Measurements from ENCODE around the gene NUTF2.

NUTF2 gene

DNA sequence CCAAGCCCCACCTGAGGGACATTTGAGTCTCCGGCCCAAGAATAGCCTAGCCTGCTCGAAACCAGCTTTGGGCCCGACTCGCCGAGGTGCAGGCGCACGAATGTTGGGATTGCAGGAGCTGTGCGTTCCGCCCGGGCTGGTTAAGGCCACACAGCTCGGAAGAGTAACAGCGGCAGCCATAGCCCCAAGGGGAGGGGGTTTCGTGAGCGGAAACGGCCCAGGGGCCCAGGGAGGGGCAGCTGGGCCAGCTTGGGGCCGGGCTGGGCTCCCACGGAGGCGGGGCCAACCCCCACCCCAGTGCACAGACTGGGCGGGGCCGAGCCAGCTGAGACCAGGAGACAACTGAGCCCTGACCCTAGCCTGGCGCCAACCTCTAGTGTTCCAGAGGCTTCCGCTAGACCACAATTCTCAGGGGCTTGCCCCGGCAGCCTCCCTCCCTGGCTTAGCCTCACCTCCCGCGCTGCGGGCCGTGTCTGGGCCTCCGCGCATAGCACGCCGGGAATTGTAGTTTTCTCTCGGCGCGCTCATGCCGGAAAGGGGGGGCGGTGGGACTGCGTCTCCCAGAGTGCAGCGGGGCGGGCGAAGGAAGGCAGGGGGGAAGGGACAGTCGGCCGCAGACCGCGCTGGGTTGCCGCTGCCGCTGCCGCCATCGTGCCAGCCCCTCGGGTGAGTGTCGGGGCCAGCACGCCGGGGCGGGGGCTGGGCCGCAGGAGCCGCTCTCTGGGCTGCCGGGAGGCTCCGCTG lies at the start of gene NUTF2:
NUTF2 (plus strand) TSS at position 614 of the 744 bp plus-strand sequence. CDS start 18,198 bp downstream, outside the sequence.
- Mint-ChIP-seq H3K4me3 (peak within 1 kb of the TSS; percentile 84), H3K27ac (peak within 1 kb of the TSS; percentile 88), H3K27me3 (no peaks in the 10 kb centered on the region), H3K9me3 (no peaks in the 10 kb centered on the region), H3K36me3 (ENCODE audit: low read depth) (peaks cover 36% of the 10 kb centered on the region), H3K4me1 (ENCODE audit: low read depth) (peaks cover 61% of the 10 kb centered on the region)
- intact Hi-C loops (cut with micrococcal nuclease): loop anchor here (1.0 to 2.0 kb wide), 2 partner anchors 26 to 40 kb away; partner anchors contain the start of genes EDC4, RANBP10 and TSNAXIP1

DNA sequence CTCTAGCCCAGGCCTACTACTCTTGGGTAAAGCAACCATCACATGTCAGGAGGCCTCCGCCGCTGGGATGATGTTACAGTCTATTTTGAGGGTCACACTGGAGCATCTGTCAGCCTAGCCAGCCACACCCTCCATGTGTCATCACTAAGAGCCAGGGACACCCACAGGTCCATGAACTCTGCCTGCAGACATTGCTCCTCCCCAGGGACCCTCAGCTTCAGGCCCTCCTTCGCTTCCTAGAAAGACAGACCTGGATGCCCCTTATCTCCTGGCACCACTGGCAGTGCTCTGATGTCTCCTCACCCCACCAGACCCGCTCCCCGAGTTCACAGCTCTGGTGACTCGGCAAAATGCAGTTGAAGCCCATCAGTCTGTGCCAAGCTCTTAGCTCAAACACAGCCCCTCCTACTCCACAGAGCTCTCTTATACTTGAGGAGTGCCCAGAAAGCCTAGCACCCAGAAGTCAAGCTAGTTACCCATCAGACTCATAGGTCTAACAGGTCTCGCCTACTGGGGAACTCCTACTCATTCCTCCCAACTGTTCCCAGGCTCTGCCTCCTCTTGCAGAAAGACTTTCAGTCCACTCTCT lies 46.3 kb upstream of the NUTF2 start:
- no peaks in the 10 kb centered on the region for H3K27me3 Mint-ChIP-seq
- peaks cover 77% of the 10 kb centered on the region for H3K36me3 Mint-ChIP-seq (ENCODE audit: low read depth)
- no peak overlapping the region for H3K27ac Mint-ChIP-seq
- intact Hi-C loops (cut with micrococcal nuclease): no loop called here
- H3K9me3 Mint-ChIP-seq: no peaks in the 10 kb centered on the region
- H3K4me3 Mint-ChIP-seq: no peak overlapping the region
- H3K4me1 Mint-ChIP-seq (ENCODE audit: low read depth): peaks cover 33% of the 10 kb centered on the region

DNA sequence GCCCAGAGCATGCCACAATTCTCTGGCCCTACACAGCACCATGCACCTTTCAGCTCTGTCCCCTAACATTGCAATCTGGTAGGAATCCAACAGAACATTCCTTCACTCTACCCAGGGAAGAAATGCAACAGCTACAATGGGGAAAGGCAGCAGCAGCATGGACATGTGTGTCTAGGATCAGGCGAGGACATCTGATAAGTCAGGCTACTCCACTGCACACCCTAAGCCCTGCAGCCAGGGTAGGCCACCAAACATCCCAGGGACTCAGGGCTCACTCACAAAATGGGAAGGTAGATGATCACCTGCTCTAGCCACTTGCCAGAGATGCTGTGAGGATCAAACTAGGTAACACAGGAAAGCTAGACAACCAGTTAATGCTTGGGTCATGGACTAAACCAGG lies 45.5 kb upstream of the NUTF2 start:
- Mint-ChIP-seq H3K27ac (no peak overlapping the region), H3K36me3 (ENCODE audit: low read depth) (peaks cover 77% of the 10 kb centered on the region), H3K4me3 (no peak overlapping the region), H3K27me3 (no peaks in the 10 kb centered on the region), H3K9me3 (no peaks in the 10 kb centered on the region), H3K4me1 (ENCODE audit: low read depth) (peaks cover 38% of the 10 kb centered on the region)
- intact Hi-C loops (cut with micrococcal nuclease): no loop called here

DNA sequence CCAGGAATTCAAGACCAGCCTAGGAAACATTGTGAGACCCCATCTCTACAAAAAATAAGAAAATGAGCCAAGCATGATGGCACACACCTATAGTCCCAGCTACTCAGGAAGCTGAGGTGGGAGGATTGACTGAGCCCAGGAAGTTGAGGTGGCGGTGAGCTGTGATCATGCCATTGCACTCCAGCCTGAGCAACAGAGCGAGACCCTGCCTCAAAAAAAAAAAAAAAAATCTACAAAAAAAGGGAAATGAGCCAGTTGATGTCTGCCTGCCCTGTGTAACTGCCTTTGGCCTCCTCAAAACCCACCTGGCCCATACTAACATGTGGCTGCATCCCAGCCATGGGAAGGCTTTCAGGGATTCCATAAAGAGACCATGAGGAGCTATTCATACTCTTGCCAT lies 44.9 kb upstream of the NUTF2 start:
- no peak overlapping the region for H3K4me3 Mint-ChIP-seq
- intact Hi-C loops (cut with micrococcal nuclease): no loop called here
- H3K36me3 Mint-ChIP-seq (ENCODE audit: low read depth): peaks cover 81% of the 10 kb centered on the region
- no peaks in the 10 kb centered on the region for H3K9me3 Mint-ChIP-seq
- no peak overlapping the region for H3K27ac Mint-ChIP-seq
- H3K4me1 Mint-ChIP-seq (ENCODE audit: low read depth): peaks cover 40% of the 10 kb centered on the region
- H3K27me3 Mint-ChIP-seq: no peaks in the 10 kb centered on the region

DNA sequence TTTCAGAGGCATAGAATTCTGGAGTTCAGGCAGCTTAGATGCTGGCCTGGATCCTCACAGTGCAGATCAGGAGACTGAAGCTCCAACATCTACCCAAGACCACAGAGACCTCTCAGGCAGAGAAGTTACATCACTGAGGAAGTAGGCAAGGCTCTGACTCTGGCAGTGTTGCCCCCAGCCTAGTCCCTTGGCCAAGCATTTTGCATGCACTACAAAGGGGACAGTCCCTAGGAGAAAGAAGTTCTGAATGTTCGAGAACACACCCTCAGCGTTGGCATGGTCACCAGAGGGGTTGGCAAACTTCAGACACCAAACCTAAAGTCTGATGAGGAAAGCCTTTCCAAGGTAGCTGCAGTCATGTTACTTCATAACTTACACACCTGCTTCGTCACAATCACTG lies 42.8 kb upstream of the NUTF2 start:
- Mint-ChIP-seq H3K9me3 (no peaks in the 10 kb centered on the region), H3K27ac (no peak overlapping the region), H3K36me3 (ENCODE audit: low read depth) (peaks cover 65% of the 10 kb centered on the region), H3K27me3 (no peaks in the 10 kb centered on the region), H3K4me1 (ENCODE audit: low read depth) (peaks cover 43% of the 10 kb centered on the region), H3K4me3 (no peak overlapping the region)
- intact Hi-C loops (cut with micrococcal nuclease): no loop called here

DNA sequence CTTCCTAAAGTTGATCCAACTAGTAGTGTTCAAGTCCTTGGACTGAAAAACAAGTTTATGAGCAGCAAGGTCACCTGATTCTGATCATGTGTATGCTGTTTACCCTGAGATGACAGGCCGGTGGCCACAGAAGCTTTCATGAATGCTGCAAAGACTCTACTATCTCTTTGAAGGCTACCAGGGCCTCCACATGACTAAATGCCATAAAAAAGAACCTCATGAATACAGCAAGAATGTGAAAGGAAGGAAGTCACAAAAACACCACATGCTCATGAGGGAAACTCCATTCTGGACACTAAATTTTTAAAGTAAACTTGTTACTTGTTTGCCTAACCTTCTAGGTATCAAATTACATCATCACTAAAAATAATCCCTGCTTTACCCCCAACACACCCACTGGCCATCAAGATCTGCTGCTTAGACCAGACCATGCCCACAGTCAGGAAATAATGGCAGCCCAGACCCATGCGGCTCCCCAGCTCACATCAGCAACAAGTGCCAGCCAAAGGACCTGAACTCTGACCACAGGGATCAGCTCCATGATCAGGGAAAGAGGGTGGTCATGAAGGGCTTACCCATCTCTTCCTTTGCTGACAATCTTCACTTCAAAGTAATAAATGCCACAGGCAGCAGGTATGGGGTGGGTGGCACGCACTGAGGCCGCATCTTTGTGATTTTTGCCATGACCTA lies 41.7 kb upstream of the NUTF2 start:
- Mint-ChIP-seq H3K27ac (peak overlapping the region; percentile 88), H3K27me3 (no peaks in the 10 kb centered on the region), H3K4me3 (peak overlapping the region; percentile 94), H3K4me1 (ENCODE audit: low read depth) (peaks cover 43% of the 10 kb centered on the region), H3K9me3 (no peaks in the 10 kb centered on the region), H3K36me3 (ENCODE audit: low read depth) (peaks cover 54% of the 10 kb centered on the region)
- intact Hi-C loops (cut with micrococcal nuclease): loop anchor here (5.0 kb wide), 1 partner anchor 282 kb away; the partner anchor contains the start of gene NFATC3

DNA sequence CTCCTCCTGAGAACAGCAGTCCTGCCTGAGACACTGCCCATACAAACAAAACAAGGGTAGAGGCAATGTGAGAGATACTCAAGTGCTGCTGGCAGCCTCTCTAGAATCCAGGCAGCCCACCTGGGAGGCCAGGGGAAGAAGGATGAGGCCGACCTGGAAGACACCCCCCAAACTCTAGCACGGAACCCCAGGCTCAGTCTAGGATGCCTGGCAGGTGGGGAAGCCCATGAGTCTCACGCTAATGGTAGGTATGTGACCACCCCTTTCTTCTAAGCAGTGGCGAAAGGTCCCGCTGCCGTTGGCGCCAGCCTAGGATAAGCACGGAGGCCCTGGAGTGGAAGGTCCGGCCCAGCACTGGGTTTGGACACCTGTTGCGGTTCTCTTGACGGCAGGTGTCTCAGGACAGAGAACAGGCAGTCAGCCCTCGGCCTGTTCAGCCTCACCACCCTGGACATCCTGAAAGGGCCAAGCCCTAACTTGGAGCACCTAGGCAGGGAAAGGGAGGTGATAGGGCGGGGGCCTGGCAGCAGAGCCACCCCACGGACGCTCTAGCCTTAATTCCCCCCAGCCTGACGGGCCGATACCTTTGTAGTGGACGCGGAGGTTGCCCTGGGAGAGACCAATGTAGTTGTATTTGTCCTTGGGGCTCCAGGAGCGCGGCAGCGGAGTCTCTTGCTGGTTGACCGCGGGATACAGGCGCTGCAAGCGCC lies 40.9 kb upstream of the NUTF2 start:
- Mint-ChIP-seq H3K4me1 (ENCODE audit: low read depth) (peaks cover 34% of the 10 kb centered on the region), H3K4me3 (peak overlapping the region; percentile 94), H3K9me3 (no peaks in the 10 kb centered on the region), H3K27me3 (peaks cover under 1% of the 10 kb centered on the region), H3K36me3 (ENCODE audit: low read depth) (peaks cover 45% of the 10 kb centered on the region), H3K27ac (peak overlapping the region; percentile 88)
- intact Hi-C loops (cut with micrococcal nuclease): loop anchor here (1.0 to 5.0 kb wide), 6 partner anchors 27 to 285 kb away; partner anchors contain the start of genes GFOD2, NFATC3 and NUTF2

DNA sequence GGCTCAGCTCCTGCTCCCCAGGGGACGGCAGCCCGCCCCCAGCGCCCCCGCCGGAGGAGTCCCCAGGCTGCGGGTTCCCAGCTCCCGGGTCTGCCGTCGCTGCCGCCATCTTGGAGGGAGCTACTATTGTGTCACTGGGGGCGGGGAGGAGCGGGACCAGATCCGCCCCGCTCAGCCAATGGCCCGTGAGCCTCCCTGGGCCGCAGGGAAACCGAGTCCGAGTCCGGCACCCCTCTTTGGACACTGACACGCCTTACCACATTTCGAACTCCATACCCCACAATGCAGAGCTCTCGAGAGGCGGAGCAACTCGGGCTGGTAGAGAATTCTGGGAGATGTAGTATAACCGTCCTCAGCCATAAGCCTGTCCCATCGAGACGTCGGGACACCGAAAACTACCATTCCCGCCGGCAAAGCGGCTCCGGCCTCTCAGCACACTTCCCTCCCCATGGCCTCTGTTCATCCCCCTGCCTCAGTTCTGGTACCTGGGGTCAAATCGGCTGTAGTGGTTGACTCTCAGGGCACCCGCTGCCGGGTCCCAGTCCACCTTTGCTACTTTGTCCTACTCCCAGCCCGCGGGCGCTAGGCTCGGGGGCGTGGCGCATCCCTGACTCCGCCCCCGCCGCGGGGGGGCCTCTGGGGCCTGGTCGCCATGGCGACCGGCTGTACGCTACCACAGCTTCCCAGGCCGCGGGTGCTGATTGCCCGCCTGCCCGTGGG lies 40.1 kb upstream of the NUTF2 start, which contains the start of the genes RANBP10 and TSNAXIP1:
RANBP10 (minus strand) TSS at position 133 of the 720 bp plus-strand sequence; CDS start at position 109, 24 bp downstream.
TSNAXIP1 (plus strand) TSS at position 462 of the 720 bp plus-strand sequence. CDS start 261 bp downstream, outside the sequence.
- peaks cover 38% of the 10 kb centered on the region for H3K36me3 Mint-ChIP-seq (ENCODE audit: low read depth)
- peak within 1 kb of the TSS; percentile 88 for H3K27ac Mint-ChIP-seq
- H3K4me1 Mint-ChIP-seq (ENCODE audit: low read depth): peaks cover 30% of the 10 kb centered on the region
- H3K9me3 Mint-ChIP-seq: no peaks in the 10 kb centered on the region
- intact Hi-C loops (cut with micrococcal nuclease): loop anchor here (1.0 to 5.0 kb wide), 6 partner anchors 27 to 285 kb away; partner anchors contain the start of genes GFOD2, NFATC3 and NUTF2
- peaks cover 2% of the 10 kb centered on the region for H3K27me3 Mint-ChIP-seq
- peak within 1 kb of the TSS; percentile 94 for H3K4me3 Mint-ChIP-seq

DNA sequence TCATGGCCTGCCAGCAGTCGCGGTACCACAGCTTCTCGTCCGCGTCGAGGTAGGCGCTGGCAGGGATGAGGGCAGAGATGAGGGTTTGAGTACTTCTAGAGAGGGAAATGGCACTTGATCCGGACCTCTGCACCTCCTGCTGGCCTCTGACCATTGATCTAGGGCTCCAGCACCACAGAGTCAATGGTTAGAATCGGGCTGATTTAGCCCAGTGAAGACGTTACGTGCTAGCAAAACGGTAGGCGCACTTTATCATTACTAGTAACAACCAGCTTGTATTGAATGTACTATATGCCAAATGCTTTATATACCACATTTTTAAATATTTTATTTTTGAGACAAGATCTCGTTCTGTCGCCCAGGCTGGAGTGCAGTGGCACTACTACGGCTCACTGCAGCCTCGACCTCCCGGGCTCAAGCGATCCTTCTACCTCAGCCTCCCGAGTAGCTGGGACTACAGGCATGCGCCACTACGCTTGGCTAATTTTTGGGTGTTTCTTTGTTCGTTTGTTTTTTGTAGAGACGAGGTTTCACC lies 39.5 kb upstream of the NUTF2 start:
- intact Hi-C loops (cut with micrococcal nuclease): loop anchor here (2.0 to 5.0 kb wide), 2 partner anchors 134 to 280 kb away; partner anchors contain the start of gene NFATC3
- Mint-ChIP-seq H3K27me3 (peaks cover 2% of the 10 kb centered on the region), H3K9me3 (no peaks in the 10 kb centered on the region), H3K36me3 (ENCODE audit: low read depth) (peaks cover 32% of the 10 kb centered on the region), H3K4me1 (ENCODE audit: low read depth) (peaks cover 30% of the 10 kb centered on the region), H3K27ac (peak overlapping the region; percentile 88), H3K4me3 (peak overlapping the region; percentile 94)

DNA sequence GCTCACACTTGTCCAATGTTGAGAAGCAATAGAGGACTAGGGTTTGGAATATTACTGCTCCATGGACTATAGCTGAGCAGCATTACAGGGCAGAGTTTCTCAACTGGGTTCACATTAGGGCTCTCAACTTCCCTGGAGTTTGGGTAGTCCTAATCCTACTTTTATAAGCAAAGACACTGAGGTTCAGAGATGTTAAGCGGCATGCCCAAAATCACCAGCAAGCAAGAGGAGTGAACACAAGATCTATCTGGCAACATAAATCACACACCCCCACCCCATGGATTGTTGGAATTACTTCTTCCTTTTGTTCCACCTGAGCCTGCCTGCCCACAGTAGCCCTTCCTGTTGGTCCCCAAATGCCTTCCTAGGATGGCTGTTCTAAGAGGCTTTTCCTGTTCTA lies 34.8 kb upstream of the NUTF2 start:
- no peaks in the 10 kb centered on the region for H3K9me3 Mint-ChIP-seq
- intact Hi-C loops (cut with micrococcal nuclease): loop anchor here (10.0 kb wide), 1 partner anchor 253 kb away; no protein-coding TSS in a partner anchor
- H3K4me1 Mint-ChIP-seq (ENCODE audit: low read depth): peaks cover 8% of the 10 kb centered on the region
- H3K27ac Mint-ChIP-seq: no peak overlapping the region
- peaks cover 2% of the 10 kb centered on the region for H3K36me3 Mint-ChIP-seq (ENCODE audit: low read depth)
- H3K4me3 Mint-ChIP-seq: no peak overlapping the region
- peaks cover 2% of the 10 kb centered on the region for H3K27me3 Mint-ChIP-seq

DNA sequence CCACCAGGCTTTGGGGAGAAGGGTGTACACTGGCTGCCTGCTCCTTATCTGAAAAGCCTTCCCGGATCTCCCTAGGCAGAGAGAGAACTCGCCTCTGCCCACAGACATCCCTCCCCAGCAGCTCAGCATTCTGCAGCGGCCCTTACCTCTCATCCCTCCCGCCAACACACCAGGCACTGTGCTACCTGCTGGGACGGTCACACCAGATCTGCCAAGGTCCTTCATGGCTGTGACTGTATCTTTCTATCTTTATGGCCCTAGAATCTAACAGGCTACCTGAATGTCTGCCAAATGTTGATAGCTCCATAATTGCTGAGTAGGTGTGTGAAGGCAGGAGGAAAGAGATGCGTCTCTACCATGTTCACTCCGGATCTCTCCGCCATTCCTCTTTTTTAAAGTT lies 32.2 kb upstream of the NUTF2 start:
- peaks cover 2% of the 10 kb centered on the region for H3K27me3 Mint-ChIP-seq
- no peaks in the 10 kb centered on the region for H3K36me3 Mint-ChIP-seq (ENCODE audit: low read depth)
- intact Hi-C loops (cut with micrococcal nuclease): loop anchor here (10.0 kb wide), 1 partner anchor 250 kb away; no protein-coding TSS in a partner anchor
- peaks cover 5% of the 10 kb centered on the region for H3K4me1 Mint-ChIP-seq (ENCODE audit: low read depth)
- no peak overlapping the region for H3K4me3 Mint-ChIP-seq
- H3K9me3 Mint-ChIP-seq: no peaks in the 10 kb centered on the region
- no peak overlapping the region for H3K27ac Mint-ChIP-seq

DNA sequence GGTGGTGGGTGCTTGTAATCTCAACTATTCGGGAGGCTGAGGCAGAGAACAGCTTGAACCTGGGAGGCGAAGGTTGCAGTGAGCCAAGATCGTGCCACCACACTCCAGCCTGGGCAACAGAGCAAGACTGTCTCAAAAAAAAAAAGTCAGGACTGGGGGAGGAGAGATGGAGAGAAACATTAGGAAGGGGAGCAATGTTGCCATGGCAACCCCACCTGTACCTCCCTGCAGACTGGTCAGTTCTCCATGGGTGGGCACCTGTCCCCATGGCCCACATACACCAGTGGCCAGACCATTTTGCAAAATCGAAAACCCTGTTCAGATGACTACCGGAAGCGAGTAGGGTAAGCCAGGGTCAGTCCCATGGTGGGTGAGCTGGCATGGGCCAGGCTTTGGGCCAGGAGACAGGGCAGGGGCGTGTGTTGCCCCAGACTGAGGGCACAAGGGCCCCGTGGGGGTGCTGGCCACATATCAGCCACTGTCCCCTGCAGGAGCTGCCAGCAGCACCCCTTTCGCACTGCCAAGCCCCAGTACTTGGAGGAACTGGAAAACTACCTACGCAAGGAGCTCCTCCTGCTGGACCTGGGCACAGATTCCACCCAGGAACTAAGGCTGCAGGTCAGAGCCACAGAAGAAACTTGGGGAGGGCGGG lies 26.0 kb upstream of the NUTF2 start:
- Mint-ChIP-seq H3K4me3 (no peak overlapping the region), H3K27ac (no peak overlapping the region), H3K4me1 (ENCODE audit: low read depth) (peaks cover 5% of the 10 kb centered on the region), H3K27me3 (no peaks in the 10 kb centered on the region), H3K36me3 (ENCODE audit: low read depth) (no peaks in the 10 kb centered on the region), H3K9me3 (no peaks in the 10 kb centered on the region)
- intact Hi-C loops (cut with micrococcal nuclease): no loop called here
